ENCODE measurements around the gene LPIN3.

The LPIN3 gene

GRCh38 chr20:41392871-41393704 is 52.5 kb downstream of the LPIN3 start:
- DNase-seq (ENCODE audit: low spot score), result no peak

GRCh38 chr20:41393705-41394066 is 53.1 kb downstream of the LPIN3 start:
- DNase-seq (ENCODE audit: low spot score), result no peak

- DNase-seq (ENCODE audit: low spot score), result no peak
Measured at GRCh38 chr20:41394081-41394480, 53.5 kb downstream of the LPIN3 start.

- no peak for DNase-seq (ENCODE audit: low spot score)
Measured at GRCh38 chr20:41394931-41395666, 54.5 kb downstream of the LPIN3 start.

GRCh38 chr20:41395667-41396664 is 55.3 kb downstream of the LPIN3 start:
- no peak for DNase-seq (ENCODE audit: low spot score)

- DNase-seq (ENCODE audit: low spot score), result no peak
Measured at GRCh38 chr20:41398408-41398807, 57.8 kb downstream of the LPIN3 start.

GRCh38 chr20:41403604-41404003 is 63.0 kb downstream of the LPIN3 start:
- DNase-seq (ENCODE audit: low spot score), result no peak

GRCh38 chr20:41405436-41405835 is 64.8 kb downstream of the LPIN3 start:
- DNase-seq (ENCODE audit: low spot score), result no peak

- DNase-seq (ENCODE audit: low spot score), result no peak
Measured at GRCh38 chr20:41406353-41406752, 65.7 kb downstream of the LPIN3 start.

GRCh38 chr20:41406896-41407444 is 66.3 kb downstream of the LPIN3 start:
- no peak for DNase-seq (ENCODE audit: low spot score)

GRCh38 chr20:41407607-41408006 is 67.0 kb downstream of the LPIN3 start:
- no peak for DNase-seq (ENCODE audit: low spot score)

- DNase-seq (ENCODE audit: low spot score), result peak; percentile 25
Measured at GRCh38 chr20:41408156-41408794, 67.7 kb downstream of the LPIN3 start.

- no peak for DNase-seq (ENCODE audit: low spot score)
Measured at GRCh38 chr20:41408986-41409385, 68.4 kb downstream of the LPIN3 start.

Data from activated CD4-positive, alpha-beta T cell treated with anti-CD3 and anti-CD28 coated beads, Interleukin-2, Interleukin-4, amounts not matched to agents 100 ng/mL and 50 ng/mL, durations not matched to agents 16 hours and 8 hours (primary cell).